HepG2 (cell line): ENCODE data around the gene ZNF491. TPM values are rescaled to one million over a fixed set of nuclear protein-coding genes. Genes with fewer than 3 reads are reported as not detected.

ENCODE experiments used
- SALL2 ChIP-seq: sonication (generic); formaldehyde crosslinking; IDR thresholded peaks from 2 replicates; pipeline ENCODE4 v1.8.1; 2023; ENCODE audit warnings: mild to moderate bottlenecking, missing genetic modification reagents, inconsistent platforms
- TOPORS ChIP-seq: sonication (generic); formaldehyde crosslinking; IDR thresholded peaks from 2 replicates; pipeline ENCODE4 v1.8.0; 2023; ENCODE audit warnings: mild to moderate bottlenecking, missing genetic modification reagents
- polyA plus RNA-seq, 8 experiments: library from polyadenylated mRNA; depleted of rRNA in 3 of 8; stranded (reverse) in 7 of 8; unstranded in 1 of 8; fragments of >200 nt; fragmentation: Illumina TruSeq in 4 of 8; extraction: Trizol in 4 of 8; gene quantifications; 2 replicates each; pipeline versions ENCODE4 v1.2.1 to v1.2.3, GENCODE V29; 2011 to 2016; ENCODE audit warnings: low read depth in 4 of 8, missing spikeins in 1 of 8, mixed read lengths in 1 of 8; ENCODE audit not compliant: insufficient read depth in 1 of 8
- total RNA-seq, 5 experiments: library from RNA; depleted of rRNA; stranded (reverse); fragments of >200 nt; fragmentation: Illumina TruSeq; extraction: Trizol; gene quantifications; 2 replicates each; pipeline ENCODE4 v1.2.3, GENCODE V29; 2016; ENCODE audit warnings: low read depth in 1 of 5

Gene ZNF491
- total and polyA plus RNA-seq, 2 of the 13 experiments (the other 11 are each of a cell fraction or from before 2014, with no cell fraction given), result 0.57 to 2.2 TPM

DNA sequence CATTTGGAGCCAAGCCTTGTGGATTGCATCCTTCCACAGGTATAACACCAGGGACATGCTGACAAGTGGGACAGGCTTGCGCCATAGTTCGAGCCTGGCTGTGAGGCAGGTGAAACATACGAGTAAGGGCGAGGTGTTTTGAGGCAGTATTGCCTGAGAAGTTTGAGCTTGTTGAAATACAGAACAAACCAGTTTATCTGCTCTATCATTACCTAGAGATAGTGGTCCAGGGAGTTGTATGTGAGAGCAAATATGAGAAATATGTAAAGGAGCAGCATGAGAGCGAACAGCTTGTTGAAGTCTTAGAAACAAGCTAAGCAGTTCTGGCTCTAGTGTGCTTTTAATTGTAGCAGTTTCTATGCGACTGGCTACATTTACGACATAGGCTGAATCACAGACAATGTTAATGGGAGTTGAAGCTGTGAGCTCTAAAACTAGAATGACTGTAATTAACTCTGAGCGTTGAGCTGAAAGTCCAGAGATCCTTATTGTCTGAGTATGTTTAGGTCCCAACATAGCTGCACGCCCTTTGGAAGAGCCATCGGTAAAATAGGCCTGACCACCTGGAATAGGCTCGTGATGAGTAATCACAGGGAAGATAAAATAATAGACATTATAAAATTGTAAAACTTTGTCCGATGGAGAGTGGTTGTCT, 58.4 kb downstream of the ZNF491 start (continued):
- TF ChIP-seq SALL2 (CRISPR knock-in tag) (no peak), TOPORS (no peak)

Other genes with a start within 250 kb of the ZNF491 start
- 43.2 and 47.2 TPM in 2 replicates for gene ELOF1, start 239.3 kb upstream of the ZNF491 start, total RNA-seq (2016; rRNA removed; fragmentation: Illumina TruSeq; extraction: Trizol)
- gene ELOF1, start 239.3 kb upstream of the ZNF491 start, polyA plus RNA-seq (2011; rRNA removed), result 14.5 TPM in 2 replicates
- 0.94 and 1.3 TPM in 2 replicates for gene ACP5, start 220.9 kb upstream of the ZNF491 start, total RNA-seq (2016; rRNA removed; fragmentation: Illumina TruSeq; extraction: Trizol)
- 5.1 and 6.7 TPM in 2 replicates for gene ACP5, start 220.9 kb upstream of the ZNF491 start, polyA plus RNA-seq (2011; rRNA removed)
- 12.7 and 14.2 TPM in 2 replicates for gene ZNF627, start 201.0 kb upstream of the ZNF491 start, total RNA-seq (2016; rRNA removed; fragmentation: Illumina TruSeq; extraction: Trizol)
- gene ZNF627, start 201.0 kb upstream of the ZNF491 start, polyA plus RNA-seq (2011; rRNA removed), result 4.2 and 4.5 TPM in 2 replicates
- 11.7 and 18.2 TPM in 2 replicates for gene ZNF823, start 59.6 kb upstream of the ZNF491 start, total RNA-seq (2016; rRNA removed; fragmentation: Illumina TruSeq; extraction: Trizol)
- 5.1 and 5.7 TPM in 2 replicates for gene ZNF823, start 59.6 kb upstream of the ZNF491 start, polyA plus RNA-seq (2011; rRNA removed)
- gene ZNF441, start 31.5 kb upstream of the ZNF491 start, total RNA-seq (2016; rRNA removed; fragmentation: Illumina TruSeq; extraction: Trizol), result 10.0 and 18.0 TPM in 2 replicates
- gene ZNF441, start 31.5 kb upstream of the ZNF491 start, polyA plus RNA-seq (2011; rRNA removed), result 2.8 and 3.5 TPM in 2 replicates
- 12.4 and 16.8 TPM in 2 replicates for gene ZNF440, start 15.8 kb downstream of the ZNF491 start, total RNA-seq (2016; rRNA removed; fragmentation: Illumina TruSeq; extraction: Trizol)
- 2.4 and 2.7 TPM in 2 replicates for gene ZNF440, start 15.8 kb downstream of the ZNF491 start, polyA plus RNA-seq (2011; rRNA removed)
- gene ZNF439, start 50.2 kb downstream of the ZNF491 start, total RNA-seq (2016; rRNA removed; fragmentation: Illumina TruSeq; extraction: Trizol), result 3.9 and 4.9 TPM in 2 replicates
- 2.9 TPM in 2 replicates for gene ZNF439, start 50.2 kb downstream of the ZNF491 start, polyA plus RNA-seq (2011; rRNA removed)
- gene ZNF69, start 89.3 kb downstream of the ZNF491 start, total RNA-seq (2016; rRNA removed; fragmentation: Illumina TruSeq; extraction: Trizol), result 21.0 and 35.5 TPM in 2 replicates
- gene ZNF69, start 89.3 kb downstream of the ZNF491 start, polyA plus RNA-seq (2011; rRNA removed), result 8.5 and 9.6 TPM in 2 replicates
- gene ZNF700, start 126.6 kb downstream of the ZNF491 start, total RNA-seq (2016; rRNA removed; fragmentation: Illumina TruSeq; extraction: Trizol), result 12.8 and 16.5 TPM in 2 replicates
- 4.5 and 6.0 TPM in 2 replicates for gene ZNF700, start 126.6 kb downstream of the ZNF491 start, polyA plus RNA-seq (2011; rRNA removed)
- gene ZNF763, start 166.5 kb downstream of the ZNF491 start, total RNA-seq (2016; rRNA removed; fragmentation: Illumina TruSeq; extraction: Trizol), result 0.42 and 0.49 TPM in 2 replicates
- gene ZNF763, start 166.5 kb downstream of the ZNF491 start, polyA plus RNA-seq (2011; rRNA removed), result 0.08 and 0.16 TPM in 2 replicates
- gene ZNF433, start 237.2 kb downstream of the ZNF491 start, total RNA-seq (2016; rRNA removed; fragmentation: Illumina TruSeq; extraction: Trizol), result 4.9 and 5.8 TPM in 2 replicates
- gene ZNF433, start 237.2 kb downstream of the ZNF491 start, polyA plus RNA-seq (2011; rRNA removed), result 1.4 and 1.8 TPM in 2 replicates